Measurements from ENCODE around the gene BRD7. TPM values are rescaled to one million over a fixed set of nuclear protein-coding genes. Genes with fewer than 3 reads are reported as not detected.
"Not testable (repeated sequence)": the region's sequence is repeated elsewhere in the genome, so short reads cannot be mapped to it uniquely, and the experiment has no call there.

BRD7 gene
- total RNA-seq, 4 donors from 2014 or later, result 41.4 to 56.0 (median 46.8) TPM

GRCh38 chr16:50354082-50354481, 14.7 kb downstream of the BRD7 start:
- H3K4me3 ChIP-seq (replicated peaks in 1 of 3), result no peak overlapping the region
- no peaks in the 10 kb centered on the region for H3K27me3 ChIP-seq
- no peaks in the 10 kb centered on the region for H3K9me3 ChIP-seq
- H3K36me3 ChIP-seq, result peaks cover 7 to 18% of the 10 kb centered on the region in 2 donors
- no peak overlapping the region for H3K27ac ChIP-seq
- no peak for TF ChIP-seq POLR2A (IDR thresholded peaks at IDR 0.05)
- TF ChIP-seq, protein P1, sequence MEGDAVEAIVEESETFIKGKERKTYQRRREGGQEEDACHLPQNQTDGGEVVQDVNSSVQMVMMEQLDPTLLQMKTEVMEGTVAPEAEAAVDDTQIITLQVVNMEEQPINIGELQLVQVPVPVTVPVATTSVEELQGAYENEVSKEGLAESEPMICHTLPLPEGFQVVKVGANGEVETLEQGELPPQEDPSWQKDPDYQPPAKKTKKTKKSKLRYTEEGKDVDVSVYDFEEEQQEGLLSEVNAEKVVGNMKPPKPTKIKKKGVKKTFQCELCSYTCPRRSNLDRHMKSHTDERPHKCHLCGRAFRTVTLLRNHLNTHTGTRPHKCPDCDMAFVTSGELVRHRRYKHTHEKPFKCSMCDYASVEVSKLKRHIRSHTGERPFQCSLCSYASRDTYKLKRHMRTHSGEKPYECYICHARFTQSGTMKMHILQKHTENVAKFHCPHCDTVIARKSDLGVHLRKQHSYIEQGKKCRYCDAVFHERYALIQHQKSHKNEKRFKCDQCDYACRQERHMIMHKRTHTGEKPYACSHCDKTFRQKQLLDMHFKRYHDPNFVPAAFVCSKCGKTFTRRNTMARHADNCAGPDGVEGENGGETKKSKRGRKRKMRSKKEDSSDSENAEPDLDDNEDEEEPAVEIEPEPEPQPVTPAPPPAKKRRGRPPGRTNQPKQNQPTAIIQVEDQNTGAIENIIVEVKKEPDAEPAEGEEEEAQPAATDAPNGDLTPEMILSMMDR (IDR thresholded peaks at IDR 0.05), result no peak
- no peak for DNase-seq
- WGBS, 2 donors, result 21 to 31% methylated on average over 1 of the region's 1 CpG
- no peaks in the 10 kb centered on the region for H3K4me1 ChIP-seq
- intact Hi-C loops (cut with DNase I), result loop anchor here (10.0 kb wide), 1 partner anchor 139 kb away; no protein-coding TSS in a partner anchor

GRCh38 chr16:50351952-50352351, 16.8 kb downstream of the BRD7 start:
- DNase-seq, result no peak
- Histone ChIP-seq H3K27ac (no peak overlapping the region), H3K27me3 (no peaks in the 10 kb centered on the region), H3K36me3 (peaks cover 7 to 18% of the 10 kb centered on the region in 2 donors), H3K4me3 (replicated peaks in 1 of 3) (no peak overlapping the region), H3K9me3 (no peaks in the 10 kb centered on the region), H3K4me1 (no peaks in the 10 kb centered on the region)
- TF ChIP-seq, protein P1 (IDR thresholded peaks at IDR 0.05), result no peak
- no peak for TF ChIP-seq POLR2A (IDR thresholded peaks at IDR 0.05)
- intact Hi-C loops (cut with DNase I), result loop anchor here (10.0 kb wide), 1 partner anchor 137 kb away; no protein-coding TSS in a partner anchor
- WGBS, 2 donors, result 95 to 97% methylated on average over 2 of the region's 2 CpGs

GRCh38 chr16:50351116-50351515, 17.7 kb downstream of the BRD7 start:
- H3K36me3 ChIP-seq, result peaks cover 7 to 18% of the 10 kb centered on the region in 2 donors
- H3K27ac ChIP-seq, result no peak overlapping the region
- WGBS, 2 donors, result 97 to 98% methylated on average over 5 of the region's 5 CpGs
- intact Hi-C loops (cut with DNase I), result loop anchor here (10.0 kb wide), 1 partner anchor 136 kb away; no protein-coding TSS in a partner anchor
- TF ChIP-seq, protein P1 (IDR thresholded peaks at IDR 0.05), result no peak
- no peak for TF ChIP-seq POLR2A (IDR thresholded peaks at IDR 0.05)
- no peaks in the 10 kb centered on the region for H3K27me3 ChIP-seq
- H3K9me3 ChIP-seq, result no peaks in the 10 kb centered on the region
- DNase-seq, result no peak
- H3K4me1 ChIP-seq, result no peaks in the 10 kb centered on the region
- no peak overlapping the region for H3K4me3 ChIP-seq (replicated peaks in 1 of 3)

GRCh38 chr16:50345210-50345609, 23.6 kb downstream of the BRD7 start:
- H3K27ac ChIP-seq; H3K4me1 ChIP-seq; H3K27me3 ChIP-seq; DNase-seq; H3K9me3 ChIP-seq; H3K4me3 ChIP-seq (replicated peaks in 1 of 3); intact Hi-C loops (cut with DNase I): not testable (repeated sequence)
- 92 to 95% methylated on average over 2 of the region's 2 CpGs for WGBS, 2 donors
- peaks cover 12 to 18% of the 10 kb centered on the region in 2 donors for H3K36me3 ChIP-seq

DNA sequence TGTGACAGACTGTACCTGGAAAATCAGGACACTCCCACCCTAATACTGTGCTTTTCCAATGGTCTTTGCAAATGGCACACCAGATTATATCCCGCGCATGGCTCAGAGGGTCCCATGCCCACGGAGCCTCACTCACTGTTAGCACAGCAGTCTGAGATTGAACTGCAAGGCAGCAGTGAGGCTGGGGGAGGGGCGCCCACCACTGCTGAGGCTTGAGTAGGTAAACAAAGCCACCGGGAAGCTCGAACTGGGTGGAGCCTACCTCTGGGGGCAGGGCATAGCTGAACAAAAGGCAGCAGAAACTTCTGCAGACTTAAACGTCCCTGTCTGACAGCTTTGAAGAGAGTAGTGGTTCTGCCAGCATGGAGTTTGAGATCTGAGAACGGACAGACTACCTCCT, 25.2 kb downstream of the BRD7 start:
- H3K27me3 ChIP-seq; H3K9me3 ChIP-seq; DNase-seq; H3K27ac ChIP-seq; H3K4me3 ChIP-seq (replicated peaks in 1 of 3); H3K4me1 ChIP-seq; intact Hi-C loops (cut with DNase I): not testable (repeated sequence)
- peaks cover 8 to 20% of the 10 kb centered on the region in 2 donors for H3K36me3 ChIP-seq
- 65 to 75% methylated on average over 4 to 8 of the region's 8 CpGs for WGBS, 2 donors

GRCh38 chr16:50340578-50340977, 28.2 kb downstream of the BRD7 start:
- no peak for DNase-seq
- Histone ChIP-seq H3K27me3 (no peaks in the 10 kb centered on the region), H3K36me3 (peaks cover 8 to 20% of the 10 kb centered on the region in 2 donors), H3K9me3 (no peaks in the 10 kb centered on the region), H3K4me3 (replicated peaks in 1 of 3) (no peak overlapping the region), H3K4me1 (peaks cover 0 to 8% of the 10 kb centered on the region in 2 donors), H3K27ac (no peak overlapping the region)
- intact Hi-C loops (cut with DNase I), result no loop called here
- TF ChIP-seq, protein P1 (IDR thresholded peaks at IDR 0.05), result no peak
- TF ChIP-seq POLR2A (IDR thresholded peaks at IDR 0.05), result no peak
- WGBS, 2 donors, result 82 to 84% methylated on average over 2 of the region's 2 CpGs
